Neutrophil (primary cell): ENCODE data around the gene NT5C2.
"Not testable (repeated sequence)": the region's sequence is repeated elsewhere in the genome, so short reads cannot be mapped to it uniquely, and the experiment has no call there.

Source experiments
- H3K27ac ChIP-seq: fragments of 200-600 bp; sonication (generic); 2 replicates; pipeline ENCODE4 v1.5.1; 2016; ENCODE audit warnings: mild to moderate bottlenecking, moderate library complexity
- H3K27me3 ChIP-seq: fragments of 200-600 bp; sonication (generic); 2 replicates; pipeline ENCODE4 v1.6.0; 2016; ENCODE audit warnings: mild to moderate bottlenecking
- H3K36me3 ChIP-seq: fragments of 200-600 bp; sonication (generic); 2 replicates; pipeline ENCODE4 v1.5.1; 2017
- H3K4me1 ChIP-seq, 2 experiments: fragments of 200-600 bp in 1 of 2; sonication (generic) in 1 of 2; 1 replicate in 1 of 2; 2 replicates in 1 of 2; pipeline versions ENCODE4 v1.5.1 to v1.6.1; 2013 to 2016; ENCODE audit warnings: low read depth in 1 of 2, low read length in 1 of 2, mild to moderate bottlenecking in 1 of 2, moderate library complexity in 1 of 2; ENCODE audit not compliant: control insufficient read depth in 1 of 2, insufficient read depth in 1 of 2
- H3K4me3 ChIP-seq, 2 experiments: fragments of 200-600 bp in 1 of 2; sonication (generic) in 1 of 2; 1 replicate in 1 of 2; 2 replicates in 1 of 2; pipeline ENCODE4 v1.5.1; 2013 to 2016; ENCODE audit warnings: low read depth in 1 of 2, low read length in 1 of 2, mild to moderate bottlenecking in 1 of 2, moderate library complexity in 1 of 2
- H3K9me3 ChIP-seq: fragments of 200-600 bp; sonication (generic); 2 replicates; pipeline ENCODE4 v1.5.1; 2016
- CTCF ChIP-seq: fragments of 200-600 bp; sonication (generic); IDR thresholded peaks from 2 replicates; pipeline ENCODE4 v1.5.1; 2016; ENCODE audit warnings: antibody characterized with exemption

NT5C2 gene

GRCh38 chr10:103232131-103232673 is 39.1 kb upstream of the NT5C2 start:
- Histone ChIP-seq H3K4me3 (no peak overlapping the region), H3K27me3 (no peaks in the 10 kb centered on the region), H3K36me3 (no peaks in the 10 kb centered on the region), H3K27ac (peak overlapping the region; percentile 80), H3K4me1 (peaks cover 40 to 45% of the 10 kb centered on the region in 2 experiments), H3K9me3 (no peaks in the 10 kb centered on the region)
- no peak for TF ChIP-seq CTCF

GRCh38 chr10:103231047-103231551 is 38.0 kb upstream of the NT5C2 start:
- H3K4me3 ChIP-seq: no peak overlapping the region
- no peaks in the 10 kb centered on the region for H3K27me3 ChIP-seq
- no peaks in the 10 kb centered on the region for H3K36me3 ChIP-seq
- H3K4me1 ChIP-seq: peaks cover 48 to 54% of the 10 kb centered on the region in 2 experiments
- TF ChIP-seq CTCF: no peak
- no peak overlapping the region for H3K27ac ChIP-seq
- H3K9me3 ChIP-seq: no peaks in the 10 kb centered on the region

- H3K27ac ChIP-seq: peak overlapping the region; percentile 95
Observed at GRCh38 chr10:103227416-103227815, 34.3 kb upstream of the NT5C2 start.

GRCh38 chr10:103225939-103226338 is 32.9 kb upstream of the NT5C2 start:
- no peak for TF ChIP-seq CTCF
- Histone ChIP-seq H3K27ac (peak overlapping the region; percentile 95), H3K4me3 (peak overlapping the region in 1 of 2 experiments; percentile 43)

More at GRCh38 chr10:103227416-103227815, 34.3 kb upstream of the NT5C2 start:
- Histone ChIP-seq H3K36me3 (no peaks in the 10 kb centered on the region), H3K4me3 (no peak overlapping the region), H3K9me3 (no peaks in the 10 kb centered on the region), H3K27me3 (no peaks in the 10 kb centered on the region), H3K4me1 (peaks cover 62 to 70% of the 10 kb centered on the region in 2 experiments)
- TF ChIP-seq CTCF: no peak

GRCh38 chr10:103224721-103225120 is 31.6 kb upstream of the NT5C2 start:
- Histone ChIP-seq H3K4me3 (peak overlapping the region; percentile 17 to 43), H3K4me1 (peaks cover 64 to 70% of the 10 kb centered on the region in 2 experiments), H3K27ac (peak overlapping the region; percentile 95)
- H3K9me3 ChIP-seq, H3K36me3 ChIP-seq, H3K27me3 ChIP-seq: not testable (repeated sequence)

More at GRCh38 chr10:103225939-103226338, 32.9 kb upstream of the NT5C2 start:
- H3K9me3 ChIP-seq: no peaks in the 10 kb centered on the region
- peaks cover 62 to 69% of the 10 kb centered on the region in 2 experiments for H3K4me1 ChIP-seq
- no peaks in the 10 kb centered on the region for H3K36me3 ChIP-seq
- no peaks in the 10 kb centered on the region for H3K27me3 ChIP-seq

GRCh38 chr10:103224133-103224532 is 31.1 kb upstream of the NT5C2 start:
- Histone ChIP-seq H3K27me3 (no peaks in the 10 kb centered on the region), H3K9me3 (no peaks in the 10 kb centered on the region), H3K4me1 (peaks cover 64 to 67% of the 10 kb centered on the region in 2 experiments), H3K27ac (peak overlapping the region; percentile 95), H3K4me3 (peak overlapping the region in 1 of 2 experiments; percentile 43), H3K36me3 (no peaks in the 10 kb centered on the region)
- TF ChIP-seq CTCF: no peak

- H3K27me3 ChIP-seq, H3K4me3 ChIP-seq, H3K4me1 ChIP-seq, H3K9me3 ChIP-seq, H3K36me3 ChIP-seq, H3K27ac ChIP-seq: not testable (repeated sequence)
Observed at GRCh38 chr10:103216362-103216761, 23.3 kb upstream of the NT5C2 start.
